K562 (cell line): Measurements from ENCODE around the gene FNBP1. TPM values are rescaled to one million over a fixed set of nuclear protein-coding genes. Genes with fewer than 3 reads are reported as not detected.

Experiments
- ELF4 ChIP-seq: fragments of 450-650 bp; formaldehyde crosslinking; IDR thresholded peaks from 2 replicates; pipeline ENCODE4 v1.4.0; 2022; ENCODE audit warnings: missing genetic modification characterization
- EZH2 ChIP-seq: IDR thresholded peaks from 2 replicates; pipeline ENCODE4 v1.6.1; 2012; ENCODE audit warnings: low read depth, mild to moderate bottlenecking, inconsistent platforms, low read length, borderline replicate concordance
- HNRNPLL ChIP-seq: fragments of 200-400 bp; formaldehyde crosslinking; IDR thresholded peaks from 2 replicates; pipeline ENCODE4 v1.6.1; 2017; ENCODE audit warnings: low read length, low read depth, mild to moderate bottlenecking; ENCODE audit not compliant: poor library complexity, severe bottlenecking
- MAFK ChIP-seq: IDR thresholded peaks from 2 replicates; pipeline ENCODE4 v1.6.1; 2011; ENCODE audit warnings: low read length, improper control_type of control experiment
- NR3C1 ChIP-seq: sonication (generic); formaldehyde crosslinking; IDR thresholded peaks from 2 replicates; pipeline ENCODE4 v1.8.1; 2022; ENCODE audit warnings: missing genetic modification reagents
- NR4A1 ChIP-seq, 2 experiments: fragments of 250-450 bp in 1 of 2; fragments of 450-650 bp in 1 of 2; sonication (Bioruptor Pico) in 1 of 2; IDR thresholded peaks; 2 replicates each; pipeline versions ENCODE4 v1.4.0 to v1.6.1; 2016 to 2020; ENCODE audit warnings: mild to moderate bottlenecking in 2 of 2, missing compliant biosample characterization in 1 of 2, missing genetic modification characterization in 1 of 2, moderate library complexity in 1 of 2
- PHB ChIP-seq: fragments of 250-450 bp; sonication (Bioruptor Pico); IDR thresholded peaks from 2 replicates; pipeline ENCODE4 v1.5.0; 2021
- PML ChIP-seq: IDR thresholded peaks from 2 replicates; pipeline ENCODE4 v1.6.1; 2012; ENCODE audit warnings: low read length, inconsistent platforms
- RBM22 ChIP-seq: fragments of 200-400 bp; formaldehyde crosslinking; IDR thresholded peaks from 2 replicates; pipeline ENCODE4 v1.6.1; 2018; ENCODE audit warnings: low read length, low read depth; ENCODE audit not compliant: poor library complexity, severe bottlenecking
- SIX5 ChIP-seq, 2 experiments: IDR thresholded peaks; 2 replicates each; pipeline ENCODE4 v1.6.1; 2011; ENCODE audit warnings: low read length in 2 of 2, borderline replicate concordance in 1 of 2, low read depth in 1 of 2, mild to moderate bottlenecking in 1 of 2, moderate library complexity in 1 of 2; ENCODE audit not compliant: insufficient read depth in 1 of 2
- SMARCC2 ChIP-seq: fragments of 450-650 bp; IDR thresholded peaks from 2 replicates; pipeline ENCODE4 v1.6.1; 2017; ENCODE audit warnings: antibody characterized with exemption, moderate library complexity, mild to moderate bottlenecking, low read depth
- STAT5A ChIP-seq: IDR thresholded peaks from 2 replicates; pipeline ENCODE4 v1.6.1; 2012; ENCODE audit warnings: low read length, inconsistent platforms, borderline replicate concordance
- ZC3H11A ChIP-seq: IDR thresholded peaks from 2 replicates; pipeline ENCODE4 v1.6.1; 2012; ENCODE audit warnings: low read depth, low read length, improper control_type of control experiment
- ZKSCAN8 ChIP-seq: fragments of 200-800 bp; sonication (Bioruptor generic); IDR thresholded peaks from 2 replicates; pipeline ENCODE4 v1.6.1; 2016; ENCODE audit warnings: missing genetic modification characterization, missing compliant biosample characterization
- ZNF766 ChIP-seq: fragments of 200-800 bp; sonication (Bioruptor generic); conservative IDR thresholded peaks from 2 replicates; pipeline ENCODE4 v1.6.1; 2016; ENCODE audit warnings: missing genetic modification characterization, missing compliant biosample characterization
- polyA plus RNA-seq, 8 experiments: library from polyadenylated mRNA; depleted of rRNA in 4 of 8; stranded (reverse) in 5 of 8; unstranded in 3 of 8; fragments of >200 nt; fragmentation: Nextera tagmentation in 2 of 8; fragmentation: Illumina TruSeq in 1 of 8; extraction: Ambion mirVana in 2 of 8; extraction: Trizol in 1 of 8; gene quantifications; 2 replicates each; pipeline versions ENCODE4 v1.2.1 to v1.2.3, GENCODE V29; 2011 to 2014; ENCODE audit warnings: inconsistent platforms in 1 of 8, missing spikeins in 1 of 8
- total RNA-seq, 7 experiments: library from RNA; depleted of rRNA in 6 of 7; stranded (reverse); fragments of >200 nt in 6 of 7; fragmentation: Illumina TruSeq in 2 of 7; extraction: Trizol in 2 of 7; gene quantifications; 2 replicates each; pipeline versions ENCODE4 v1.2.1 to v1.2.3, GENCODE V29; 2011 to 2021; ENCODE audit warnings: low replicate concordance in 1 of 7
- TF ChIP-seq, protein P1 (sequence below): fragments of 250-450 bp; sonication (Bioruptor Pico); IDR thresholded peaks from 2 replicates; pipeline ENCODE4 v1.9.0; 2021; ENCODE audit warnings: mild to moderate bottlenecking, inconsistent platforms
- TF ChIP-seq, protein P2 (sequence below): sonication (generic); formaldehyde crosslinking; IDR thresholded peaks from 2 replicates; pipeline ENCODE4 v1.8.0; 2022; ENCODE audit warnings: missing genetic modification reagents, mild to moderate bottlenecking, borderline replicate concordance
- TF ChIP-seq, protein P3 (sequence below): fragments of 200-400 bp; formaldehyde crosslinking; IDR thresholded peaks from 2 replicates; pipeline ENCODE4 v1.6.1; 2017; ENCODE audit warnings: mild to moderate bottlenecking, low read depth, low read length, moderate library complexity
- TF ChIP-seq, protein P4 (sequence below): fragments of 250-450 bp; sonication (Bioruptor Pico); IDR thresholded peaks from 2 replicates; pipeline ENCODE4 v1.5.0; 2020; ENCODE audit warnings: mild to moderate bottlenecking
- TF ChIP-seq, protein P5 (sequence below): fragments of 250-450 bp; sonication (Bioruptor Pico); IDR thresholded peaks from 2 replicates; pipeline ENCODE4 v1.8.0; 2021; ENCODE audit warnings: moderate library complexity, mild to moderate bottlenecking, inconsistent platforms

The FNBP1 gene
- total and polyA plus RNA-seq, 9 of the 15 experiments (the other 6 are each of a cell fraction or from before 2014, with no cell fraction given) = 1.8 to 14.9 (median 7.6) TPM

DNA sequence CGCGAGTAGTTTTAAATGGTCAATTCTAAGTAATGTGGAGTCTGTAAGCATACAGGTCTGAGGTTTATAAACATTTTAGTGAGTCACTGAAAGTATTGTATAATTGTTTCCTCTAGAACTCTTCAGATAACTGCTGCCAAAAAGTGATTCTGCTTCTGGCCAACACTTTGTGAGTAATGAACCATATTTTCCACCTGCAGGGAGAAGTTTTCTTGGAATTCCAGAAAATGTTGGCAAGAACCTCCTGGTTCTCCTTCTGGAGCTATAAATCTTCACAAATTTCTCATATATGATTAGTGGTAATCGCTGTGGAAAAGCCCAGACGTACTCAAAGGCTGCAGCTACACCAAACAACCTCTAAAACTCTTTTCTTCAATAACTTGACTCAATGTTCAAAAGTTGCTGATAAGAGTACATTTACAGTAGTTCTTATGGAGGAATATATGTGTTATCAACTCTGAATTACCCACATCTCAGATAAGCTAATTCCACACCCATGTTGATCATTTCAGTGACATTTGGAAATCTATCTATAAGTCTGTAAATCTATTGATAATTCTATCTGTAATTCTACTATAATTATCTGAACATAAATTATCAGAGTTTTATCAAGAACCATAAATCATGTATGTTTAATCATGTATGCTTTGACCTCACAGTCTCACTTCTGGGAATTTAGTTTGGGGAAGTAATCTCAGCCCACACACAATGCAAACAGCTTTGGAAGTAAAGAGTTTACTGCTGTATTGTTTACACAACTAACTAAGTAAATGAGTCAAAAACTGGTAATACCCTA, 74.1 kb downstream of the FNBP1 start (continued):
- no peak for TF ChIP-seq ELF4 (CRISPR knock-in tag)
- TF ChIP-seq, protein P1, sequence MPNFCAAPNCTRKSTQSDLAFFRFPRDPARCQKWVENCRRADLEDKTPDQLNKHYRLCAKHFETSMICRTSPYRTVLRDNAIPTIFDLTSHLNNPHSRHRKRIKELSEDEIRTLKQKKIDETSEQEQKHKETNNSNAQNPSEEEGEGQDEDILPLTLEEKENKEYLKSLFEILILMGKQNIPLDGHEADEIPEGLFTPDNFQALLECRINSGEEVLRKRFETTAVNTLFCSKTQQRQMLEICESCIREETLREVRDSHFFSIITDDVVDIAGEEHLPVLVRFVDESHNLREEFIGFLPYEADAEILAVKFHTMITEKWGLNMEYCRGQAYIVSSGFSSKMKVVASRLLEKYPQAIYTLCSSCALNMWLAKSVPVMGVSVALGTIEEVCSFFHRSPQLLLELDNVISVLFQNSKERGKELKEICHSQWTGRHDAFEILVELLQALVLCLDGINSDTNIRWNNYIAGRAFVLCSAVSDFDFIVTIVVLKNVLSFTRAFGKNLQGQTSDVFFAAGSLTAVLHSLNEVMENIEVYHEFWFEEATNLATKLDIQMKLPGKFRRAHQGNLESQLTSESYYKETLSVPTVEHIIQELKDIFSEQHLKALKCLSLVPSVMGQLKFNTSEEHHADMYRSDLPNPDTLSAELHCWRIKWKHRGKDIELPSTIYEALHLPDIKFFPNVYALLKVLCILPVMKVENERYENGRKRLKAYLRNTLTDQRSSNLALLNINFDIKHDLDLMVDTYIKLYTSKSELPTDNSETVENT (CRISPR knock-in tag) = no peak
- no peak for TF ChIP-seq HNRNPLL
- TF ChIP-seq, protein P2, sequence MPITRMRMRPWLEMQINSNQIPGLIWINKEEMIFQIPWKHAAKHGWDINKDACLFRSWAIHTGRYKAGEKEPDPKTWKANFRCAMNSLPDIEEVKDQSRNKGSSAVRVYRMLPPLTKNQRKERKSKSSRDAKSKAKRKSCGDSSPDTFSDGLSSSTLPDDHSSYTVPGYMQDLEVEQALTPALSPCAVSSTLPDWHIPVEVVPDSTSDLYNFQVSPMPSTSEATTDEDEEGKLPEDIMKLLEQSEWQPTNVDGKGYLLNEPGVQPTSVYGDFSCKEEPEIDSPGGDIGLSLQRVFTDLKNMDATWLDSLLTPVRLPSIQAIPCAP (CRISPR knock-in tag) = no peak
- TF ChIP-seq SIX5 (IDR thresholded peaks at IDR 0.05; ENCODE audit: borderline replicate concordance in 1 of 2, insufficient read depth in 1 of 2, low read depth in 1 of 2, low read length in 2 of 2) = no peak
- peak; percentile 62 for TF ChIP-seq ZNF766 (CRISPR knock-in tag)
- TF ChIP-seq SMARCC2 = no peak; the same call in 1 of the 2 replicates
- TF ChIP-seq NR3C1 (CRISPR knock-in tag) = no peak
- no peak for TF ChIP-seq ZC3H11A
- no peak for TF ChIP-seq ZKSCAN8
- no peak for TF ChIP-seq NR4A1 (CRISPR knock-in tag; IDR thresholded peaks at IDR 0.05)
- TF ChIP-seq NR4A1 (tag; IDR thresholded peaks at IDR 0.05) = no peak
- TF ChIP-seq, protein P3, sequence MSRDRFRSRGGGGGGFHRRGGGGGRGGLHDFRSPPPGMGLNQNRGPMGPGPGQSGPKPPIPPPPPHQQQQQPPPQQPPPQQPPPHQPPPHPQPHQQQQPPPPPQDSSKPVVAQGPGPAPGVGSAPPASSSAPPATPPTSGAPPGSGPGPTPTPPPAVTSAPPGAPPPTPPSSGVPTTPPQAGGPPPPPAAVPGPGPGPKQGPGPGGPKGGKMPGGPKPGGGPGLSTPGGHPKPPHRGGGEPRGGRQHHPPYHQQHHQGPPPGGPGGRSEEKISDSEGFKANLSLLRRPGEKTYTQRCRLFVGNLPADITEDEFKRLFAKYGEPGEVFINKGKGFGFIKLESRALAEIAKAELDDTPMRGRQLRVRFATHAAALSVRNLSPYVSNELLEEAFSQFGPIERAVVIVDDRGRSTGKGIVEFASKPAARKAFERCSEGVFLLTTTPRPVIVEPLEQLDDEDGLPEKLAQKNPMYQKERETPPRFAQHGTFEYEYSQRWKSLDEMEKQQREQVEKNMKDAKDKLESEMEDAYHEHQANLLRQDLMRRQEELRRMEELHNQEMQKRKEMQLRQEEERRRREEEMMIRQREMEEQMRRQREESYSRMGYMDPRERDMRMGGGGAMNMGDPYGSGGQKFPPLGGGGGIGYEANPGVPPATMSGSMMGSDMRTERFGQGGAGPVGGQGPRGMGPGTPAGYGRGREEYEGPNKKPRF = no peak
- TF ChIP-seq STAT5A = peak; percentile 26; the same call in 1 of the 2 replicates
- TF ChIP-seq RBM22 = no peak
- no peak for TF ChIP-seq PML
- TF ChIP-seq PHB (CRISPR knock-in tag) = no peak
- no peak for TF ChIP-seq MAFK
- TF ChIP-seq EZH2 = no peak
- TF ChIP-seq, protein P4, sequence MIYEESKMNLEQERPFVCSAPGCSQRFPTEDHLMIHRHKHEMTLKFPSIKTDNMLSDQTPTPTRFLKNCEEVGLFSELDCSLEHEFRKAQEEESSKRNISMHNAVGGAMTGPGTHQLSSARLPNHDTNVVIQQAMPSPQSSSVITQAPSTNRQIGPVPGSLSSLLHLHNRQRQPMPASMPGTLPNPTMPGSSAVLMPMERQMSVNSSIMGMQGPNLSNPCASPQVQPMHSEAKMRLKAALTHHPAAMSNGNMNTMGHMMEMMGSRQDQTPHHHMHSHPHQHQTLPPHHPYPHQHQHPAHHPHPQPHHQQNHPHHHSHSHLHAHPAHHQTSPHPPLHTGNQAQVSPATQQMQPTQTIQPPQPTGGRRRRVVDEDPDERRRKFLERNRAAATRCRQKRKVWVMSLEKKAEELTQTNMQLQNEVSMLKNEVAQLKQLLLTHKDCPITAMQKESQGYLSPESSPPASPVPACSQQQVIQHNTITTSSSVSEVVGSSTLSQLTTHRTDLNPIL (CRISPR knock-in tag) = no peak
- TF ChIP-seq, protein P5, sequence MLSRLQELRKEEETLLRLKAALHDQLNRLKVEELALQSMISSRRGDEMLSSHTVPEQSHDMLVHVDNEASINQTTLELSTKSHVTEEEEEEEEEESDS (CRISPR knock-in tag) = no peak
